PC-9 (cell line): ENCODE results near the gene OR4N5. TPM values are rescaled to one million over a fixed set of nuclear protein-coding genes. Genes with fewer than 3 reads are reported as not detected.

Experiments
- BruUV-seq: library from RNA; stranded (reverse); fragments of 400-500 nt; replicated peaks from 2 replicates; lab custom pipeline; 2021; lab: Mats Ljungman, UMichigan
- CTCF ChIA-PET: fragments of 300-600 bp; sonication (Branson Sonifier 250); formaldehyde crosslinking; loops from one replicate; lab custom pipeline; 2022; ENCODE audit warnings: antibody characterized with exemption; lab: Charles Lee
- POLR2A ChIA-PET: fragments of 300-600 bp; sonication (Branson Sonifier 250); formaldehyde crosslinking; loops from one replicate; lab custom pipeline; 2022; ENCODE audit warnings: antibody characterized with exemption; ENCODE audit not compliant: unreplicated experiment; lab: Charles Lee
- DNase-seq, 2 experiments: peaks; one replicate each; pipeline versions ENCODE4 v3.0.0 to v3.0.0-alpha.2; 2015 to 2022; ENCODE audit warnings: mixed read lengths in 1 of 2
- H2AFZ ChIP-seq: fragments of 200-600 bp; sonication (generic); 2 replicates; pipeline ENCODE4 v1.8.1; 2017; ENCODE audit warnings: antibody characterized with exemption
- H3F3A ChIP-seq: fragments of 200-600 bp; sonication (generic); 2 replicates; pipeline ENCODE4 v1.8.1; 2017; ENCODE audit warnings: antibody characterized with exemption, mild to moderate bottlenecking, low read depth; ENCODE audit not compliant: insufficient read depth
- H3K27ac ChIP-seq: fragments of 200-600 bp; sonication (generic); 2 replicates; pipeline ENCODE4 v1.6.1; 2016; ENCODE audit warnings: mixed run types
- H3K27me3 ChIP-seq: fragments of 200-600 bp; sonication (generic); 2 replicates; pipeline ENCODE4 v1.6.1; 2016; ENCODE audit warnings: low read depth, mixed run types; ENCODE audit not compliant: insufficient read depth
- H3K36me3 ChIP-seq: fragments of 200-600 bp; sonication (generic); 2 replicates; pipeline ENCODE4 v1.6.1; 2016; ENCODE audit warnings: low read depth, mixed run types
- H3K4me1 ChIP-seq: fragments of 200-600 bp; sonication (generic); replicated peaks from 2 replicates; pipeline ENCODE4 v1.6.1; 2016; ENCODE audit warnings: mixed run types; ENCODE audit not compliant: insufficient read depth
- H3K4me2 ChIP-seq: fragments of 200-600 bp; sonication (generic); 2 replicates; pipeline ENCODE4 v1.6.1; 2017; ENCODE audit warnings: mixed run types
- H3K4me3 ChIP-seq: fragments of 200-600 bp; sonication (generic); 2 replicates; pipeline ENCODE4 v1.6.1; 2016; ENCODE audit warnings: mixed run types
- H3K79me2 ChIP-seq: fragments of 200-600 bp; sonication (generic); 2 replicates; pipeline ENCODE4 v1.6.1; 2017; ENCODE audit warnings: low read depth, mixed run types
- H3K9me2 ChIP-seq: fragments of 200-600 bp; sonication (generic); 2 replicates; pipeline ENCODE4 v1.8.1; 2017; ENCODE audit warnings: mild to moderate bottlenecking; ENCODE audit not compliant: insufficient read depth
- H3K9me3 ChIP-seq: fragments of 200-600 bp; sonication (generic); 2 replicates; pipeline ENCODE4 v1.8.1; 2016; ENCODE audit warnings: low read depth; ENCODE audit not compliant: insufficient read depth
- H4K20me1 ChIP-seq: fragments of 200-600 bp; sonication (generic); 2 replicates; pipeline ENCODE4 v1.8.1; 2017; ENCODE audit not compliant: insufficient read depth
- CTCF ChIP-seq: fragments of 200-600 bp; sonication (generic); conservative IDR thresholded peaks from 2 replicates; pipeline ENCODE4 v1.6.1; 2017; ENCODE audit warnings: mixed run types, antibody characterized with exemption, mild to moderate bottlenecking, moderate library complexity
- EZH2 ChIP-seq: fragments of 200-600 bp; sonication (generic); IDR thresholded peaks from 2 replicates; pipeline ENCODE4 v1.8.0; 2017; ENCODE audit warnings: antibody characterized with exemption, low read depth
- intact Hi-C: fragments of 100-400 bp; cut with micrococcal nuclease; formaldehyde crosslinking; loops from one replicate; pipeline ENCODE4 v1.10.0; 2022; ENCODE audit not compliant: unreplicated experiment
- total RNA-seq: library from RNA; stranded (reverse); gene quantifications from 2 replicates; pipeline ENCODE4 v1.2.3, GENCODE V29; 2021

The OR4N5 gene
- total RNA-seq, 1 experiment from 2014 or later: not detected

- H3K79me2 ChIP-seq: no peaks in the 10 kb centered on the region
- intact Hi-C loops: no loop called here
- H3K9me2 ChIP-seq: no peaks in the 10 kb centered on the region
- H3K4me3 ChIP-seq: no peak overlapping the region
- no peak for DNase-seq
- H3K27me3 ChIP-seq: no peaks in the 10 kb centered on the region
- no peaks in the 10 kb centered on the region for H3K4me1 ChIP-seq
- no peak for TF ChIP-seq EZH2
- no peak for TF ChIP-seq CTCF
- H3F3A ChIP-seq: no peaks in the 10 kb centered on the region
- no peak overlapping the region for H2AFZ ChIP-seq
- ChIA-PET CTCF (no interaction called here), POLR2A (no interaction called here)
- no peak overlapping the region for H3K27ac ChIP-seq
- no peaks in the 10 kb centered on the region for H3K36me3 ChIP-seq
- H3K4me2 ChIP-seq: no peak overlapping the region
- no peaks in the 10 kb centered on the region for H4K20me1 ChIP-seq
- BruUV-seq: no TSS peak
- H3K9me3 ChIP-seq: no peaks in the 10 kb centered on the region
These were observed 37.7 kb downstream of the OR4N5 start for GRCh38 chr14:20176330-20176729.

DNA sequence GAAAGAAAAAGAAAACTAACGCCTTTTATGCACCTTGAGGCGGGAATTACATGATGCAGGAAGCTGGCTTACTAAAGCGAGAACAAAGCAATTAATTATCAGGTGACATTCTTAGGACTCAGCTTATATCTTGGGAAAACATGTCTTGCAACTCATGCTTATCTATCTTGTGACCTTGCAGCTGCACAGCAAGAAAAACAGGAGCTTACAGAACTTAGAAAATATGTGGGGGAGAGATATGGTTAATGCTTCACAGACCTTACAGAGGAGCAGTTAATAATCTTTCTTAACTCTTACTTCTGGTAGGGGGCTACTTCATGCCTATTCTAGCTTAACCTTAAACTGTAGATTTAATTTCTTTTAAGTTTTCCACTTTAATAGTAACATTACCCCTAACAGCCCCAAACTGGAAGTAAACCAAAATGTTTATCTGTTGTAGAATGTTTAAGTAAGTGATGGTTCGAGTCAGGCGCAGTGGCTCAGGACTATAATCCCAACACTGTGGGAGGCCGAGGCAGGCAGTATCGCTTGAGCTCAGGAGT lies 38.9 kb downstream of the OR4N5 start:
- DNase-seq: no peak
- no peak for TF ChIP-seq CTCF
- no peak for TF ChIP-seq EZH2
- Histone ChIP-seq H3K9me3 (no peaks in the 10 kb centered on the region), H3K79me2 (no peaks in the 10 kb centered on the region), H3F3A (no peaks in the 10 kb centered on the region), H3K4me2 (no peak overlapping the region), H3K4me3 (no peak overlapping the region), H3K4me1 (no peaks in the 10 kb centered on the region), H4K20me1 (no peaks in the 10 kb centered on the region), H3K27me3 (no peaks in the 10 kb centered on the region), H3K36me3 (no peaks in the 10 kb centered on the region), H2AFZ (no peak overlapping the region), H3K27ac (no peak overlapping the region), H3K9me2 (no peaks in the 10 kb centered on the region)
- ChIA-PET CTCF (no interaction called here), POLR2A (no interaction called here)
- intact Hi-C loops: no loop called here
- no TSS peak for BruUV-seq

DNA sequence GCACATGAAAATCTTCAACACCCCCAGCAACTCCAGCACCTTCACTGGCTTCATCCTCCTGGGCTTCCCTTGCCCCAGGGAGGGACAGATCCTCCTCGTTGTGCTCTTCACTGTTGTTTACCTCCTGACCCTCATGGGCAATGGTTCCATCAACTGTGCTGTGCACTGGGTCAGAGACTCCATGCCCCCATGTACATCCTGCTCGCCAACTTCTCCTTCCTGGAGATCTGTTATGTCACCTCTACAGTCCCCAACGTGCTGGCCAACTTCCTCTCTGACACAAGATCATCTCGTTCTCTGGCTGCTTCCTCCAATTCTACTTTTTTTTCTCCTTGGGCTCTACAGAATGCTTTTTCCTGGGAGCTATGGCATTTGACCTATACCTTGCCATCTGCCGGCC lies 40.6 kb downstream of the OR4N5 start:
- Histone ChIP-seq H3K9me2 (no peaks in the 10 kb centered on the region), H3K4me2 (no peak overlapping the region), H3K36me3 (no peaks in the 10 kb centered on the region), H3F3A (no peaks in the 10 kb centered on the region), H3K9me3 (no peaks in the 10 kb centered on the region), H2AFZ (no peak overlapping the region), H4K20me1 (no peaks in the 10 kb centered on the region), H3K4me3 (no peak overlapping the region), H3K27me3 (no peaks in the 10 kb centered on the region), H3K4me1 (no peaks in the 10 kb centered on the region), H3K27ac (no peak overlapping the region), H3K79me2 (no peaks in the 10 kb centered on the region)
- CTCF ChIA-PET: no interaction called here
- POLR2A ChIA-PET: no interaction called here
- TF ChIP-seq EZH2: no peak
- no peak for TF ChIP-seq CTCF
- intact Hi-C loops: no loop called here
- no peak for DNase-seq
- no TSS peak for BruUV-seq
